H9 (cell line): ENCODE results near the gene MAD1L1. TPM values are rescaled to one million over a fixed set of nuclear protein-coding genes. Genes with fewer than 3 reads are reported as not detected.

Source experiments
- DNase-seq: peaks from one replicate; pipeline ENCODE4 v3.0.0-alpha.2; 2017
- H2AFZ ChIP-seq: one replicate; pipeline ENCODE4 v1.6.1; 2013; ENCODE audit warnings: mild to moderate bottlenecking, low read length, control low read depth, moderate library complexity
- H2AK5ac ChIP-seq: 2 replicates; pipeline ENCODE4 v1.6.1; 2013; ENCODE audit warnings: low read length, control low read depth, mixed read lengths; ENCODE audit not compliant: insufficient read length
- H2BK120ac ChIP-seq: one replicate; pipeline ENCODE4 v1.6.1; 2013; ENCODE audit warnings: low read depth, mild to moderate bottlenecking, low read length, control low read depth, inconsistent platforms; ENCODE audit not compliant: poor library complexity, severe bottlenecking
- H2BK12ac ChIP-seq: 2 replicates; pipeline ENCODE4 v1.6.1; 2013; ENCODE audit warnings: low read length, control low read depth, mixed read lengths, low read depth; ENCODE audit not compliant: insufficient read length
- H2BK15ac ChIP-seq: 2 replicates; pipeline ENCODE4 v1.6.1; 2013; ENCODE audit warnings: low read depth, low read length, control low read depth
- H2BK20ac ChIP-seq: one replicate; pipeline ENCODE4 v1.6.1; 2013; ENCODE audit warnings: low read depth, mild to moderate bottlenecking, low read length, control low read depth, inconsistent platforms; ENCODE audit not compliant: poor library complexity, severe bottlenecking
- H2BK5ac ChIP-seq: 2 replicates; pipeline ENCODE4 v1.6.1; 2013; ENCODE audit warnings: low read length, control low read depth, mixed read lengths; ENCODE audit not compliant: insufficient read length
- H3K14ac ChIP-seq: 2 replicates; pipeline ENCODE4 v1.6.1; 2013; ENCODE audit warnings: low read length, control low read depth; ENCODE audit not compliant: insufficient read depth
- H3K18ac ChIP-seq: 2 replicates; pipeline ENCODE4 v1.6.1; 2013; ENCODE audit warnings: low read depth, mild to moderate bottlenecking, mixed read lengths, low read length, control low read depth; ENCODE audit not compliant: insufficient read length
- H3K23ac ChIP-seq: 2 replicates; pipeline ENCODE4 v1.6.1; 2013; ENCODE audit warnings: low read length, control low read depth, mixed read lengths, low read depth; ENCODE audit not compliant: insufficient read length
- H3K23me2 ChIP-seq: 2 replicates; pipeline ENCODE4 v1.6.1; 2013; ENCODE audit warnings: low read depth, mild to moderate bottlenecking, mixed read lengths, low read length, control low read depth; ENCODE audit not compliant: insufficient read length, poor library complexity, severe bottlenecking
- H3K27ac ChIP-seq: 2 replicates; pipeline ENCODE4 v1.5.1; 2013; ENCODE audit warnings: low read length, control low read depth, mixed read lengths, low read depth; ENCODE audit not compliant: insufficient read length
- H3K27me3 ChIP-seq: 2 replicates; pipeline ENCODE4 v1.6.1; 2013; ENCODE audit warnings: low read length, control low read depth, inconsistent platforms; ENCODE audit not compliant: insufficient read depth
- H3K4ac ChIP-seq: 2 replicates; pipeline ENCODE4 v1.6.1; 2013; ENCODE audit warnings: low read depth, mild to moderate bottlenecking, control low read depth, inconsistent platforms, low read length, moderate library complexity
- H3K4me1 ChIP-seq: 2 replicates; pipeline ENCODE4 v1.6.1; 2013; ENCODE audit warnings: low read length, control low read depth, inconsistent platforms; ENCODE audit not compliant: insufficient read depth
- H3K4me2 ChIP-seq: 2 replicates; pipeline ENCODE4 v1.6.1; 2013; ENCODE audit warnings: low read length, control low read depth, mixed read lengths; ENCODE audit not compliant: insufficient read length, insufficient read depth
- H3K56ac ChIP-seq: 2 replicates; pipeline ENCODE4 v1.6.1; 2013; ENCODE audit warnings: low read depth, mild to moderate bottlenecking, mixed read lengths, low read length, control low read depth; ENCODE audit not compliant: insufficient read length
- H3K79me1 ChIP-seq: 2 replicates; pipeline ENCODE4 v1.6.1; 2013; ENCODE audit warnings: low read depth, mild to moderate bottlenecking, moderate library complexity, low read length, control low read depth, inconsistent platforms; ENCODE audit not compliant: insufficient read depth, poor library complexity, severe bottlenecking
- H3K79me2 ChIP-seq: 2 replicates; pipeline ENCODE4 v1.6.1; 2013; ENCODE audit warnings: low read length, control low read depth, inconsistent platforms; ENCODE audit not compliant: insufficient read depth
- H3K9ac ChIP-seq: 2 replicates; pipeline ENCODE4 v1.6.1; 2013; ENCODE audit warnings: low read length, control low read depth, mixed read lengths; ENCODE audit not compliant: insufficient read length; ENCODE audit errors: extremely low read depth
- H3K9me3 ChIP-seq: one replicate; pipeline ENCODE4 v1.6.1; 2013; ENCODE audit warnings: low read depth, low read length, inconsistent platforms; ENCODE audit not compliant: control insufficient read depth
- H3T11ph ChIP-seq: one replicate; pipeline ENCODE4 v1.6.1; 2013; ENCODE audit warnings: mild to moderate bottlenecking, low read length, control low read depth, inconsistent platforms
- H4K20me1 ChIP-seq: one replicate; pipeline ENCODE4 v1.6.1; 2013; ENCODE audit not compliant: control insufficient read depth, insufficient read length, insufficient read depth
- H4K5ac ChIP-seq: 2 replicates; pipeline ENCODE4 v1.6.1; 2013; ENCODE audit warnings: low read depth, mild to moderate bottlenecking, mixed read lengths, low read length, control low read depth; ENCODE audit not compliant: insufficient read length
- H4K8ac ChIP-seq: replicated peaks from 2 replicates; pipeline ENCODE4 v1.6.1; 2013; ENCODE audit warnings: low read length, control low read depth, mixed read lengths, low read depth; ENCODE audit not compliant: insufficient read length
- H4K91ac ChIP-seq: 2 replicates; pipeline ENCODE4 v1.6.1; 2013; ENCODE audit warnings: low read depth, mild to moderate bottlenecking, moderate library complexity, mixed read lengths, low read length, control low read depth; ENCODE audit not compliant: insufficient read length
- H3K27ac Mint-ChIP-seq, 3 experiments: 2 replicates in 2 of 3; 3 replicates in 1 of 3; pipeline ENCODE4 v1.8.0; 2020 to 2021; ENCODE audit warnings: mixed read lengths in 3 of 3, mild to moderate bottlenecking in 1 of 3, moderate library complexity in 1 of 3
- H3K27me3 Mint-ChIP-seq: 2 replicates; pipeline ENCODE4 v1.8.0; 2021; ENCODE audit warnings: low read depth, mild to moderate bottlenecking, moderate library complexity, mixed read lengths
- H3K36me3 Mint-ChIP-seq, 3 experiments: 2 replicates in 2 of 3; 3 replicates in 1 of 3; pipeline ENCODE4 v1.8.0; 2020 to 2021; ENCODE audit warnings: low read depth in 3 of 3, mixed read lengths in 3 of 3; ENCODE audit not compliant: insufficient read depth in 1 of 3
- H3K4me1 Mint-ChIP-seq, 2 experiments: 2 replicates each; pipeline ENCODE4 v1.8.0; 2020; ENCODE audit warnings: mixed read lengths in 2 of 2
- H3K4me3 Mint-ChIP-seq, 2 experiments: 2 replicates in 1 of 2; 3 replicates in 1 of 2; pipeline ENCODE4 v1.8.0; 2020 to 2021; ENCODE audit warnings: mild to moderate bottlenecking in 2 of 2, mixed read lengths in 2 of 2, moderate library complexity in 1 of 2
- H3K9me3 Mint-ChIP-seq, 2 experiments: 2 replicates in 1 of 2; 3 replicates in 1 of 2; pipeline ENCODE4 v1.8.0; 2020; ENCODE audit warnings: mild to moderate bottlenecking in 2 of 2, mixed read lengths in 2 of 2, moderate library complexity in 1 of 2
- CTCF ChIP-seq: fragments of 200-600 bp; sonication (generic); conservative IDR thresholded peaks from 3 replicates; pipeline ENCODE4 v1.8.0; 2021; ENCODE audit warnings: antibody characterized with exemption, mild to moderate bottlenecking
- WGBS: extraction: QIAGEN DNeasy Blood & Tissue Kit; methylation state at CpG from one replicate; pipeline ENCODE4 v1.1.7; 2013; ENCODE audit warnings: missing lambda C conversion rate, low lambda C conversion rate, mixed read lengths; ENCODE audit not compliant: insufficient read length; ENCODE audit errors: extremely low coverage; 5-methylcytosine and 5-hydroxymethylcytosine counted together
- total RNA-seq: library from RNA; stranded (reverse); gene quantifications from 2 replicates; pipeline ENCODE4 v1.2.1, GENCODE V29; 2021

Gene MAD1L1
- total RNA-seq, 1 experiment from 2014 or later, result 39.0 TPM

GRCh38 chr7:1853431-1853985 is 379.2 kb downstream of the MAD1L1 start:
- H3K23me2 ChIP-seq, result no peaks in the 10 kb centered on the region
- no peak overlapping the region for H2BK12ac ChIP-seq
- no peak overlapping the region for H4K5ac ChIP-seq
- H3K27me3 Mint-ChIP-seq, result no peaks in the 10 kb centered on the region; the same call in 1 of the 2 replicates
- no peak overlapping the region for H4K8ac ChIP-seq
- no peaks in the 10 kb centered on the region for H3K9me3 ChIP-seq
- H3K79me1 ChIP-seq, result no peaks in the 10 kb centered on the region
- peak overlapping the region in 1 of 3 experiments; percentile 92; a peak in 1 of 7 replicates for H3K27ac Mint-ChIP-seq
- 0 out of 7 replicates have a peak, but pooled peaks cover 0 to 4% (median 0%) of the 10 kb centered on the region in 3 experiments for H3K36me3 Mint-ChIP-seq
- H3K4me2 ChIP-seq, result no peak overlapping the region
- H3K27ac ChIP-seq, result no peak overlapping the region
- no peaks in the 10 kb centered on the region for H3K27me3 ChIP-seq
- peak; percentile 28 for DNase-seq
- H3K4me1 Mint-ChIP-seq, result peaks cover 2 to 16% of the 10 kb centered on the region in 2 experiments; a peak in 2 of 4 replicates
- H3K4me1 ChIP-seq, result no peaks in the 10 kb centered on the region
- H3K23ac ChIP-seq, result no peak overlapping the region
- H3K4me3 Mint-ChIP-seq, result no peak overlapping the region
- H3K79me2 ChIP-seq, result no peaks in the 10 kb centered on the region
- no peak for TF ChIP-seq CTCF
- H4K20me1 ChIP-seq, result peaks cover 3% of the 10 kb centered on the region
- no peak overlapping the region for H4K91ac ChIP-seq
- H3K9me3 Mint-ChIP-seq, result no peaks in the 10 kb centered on the region
- H3K56ac ChIP-seq, result no peak overlapping the region
- no CpG with 5 or more reads among the region's 18 CpGs for WGBS
- H2AK5ac ChIP-seq, result no peak overlapping the region
- H3K18ac ChIP-seq, result no peak overlapping the region
- no peak overlapping the region for H2BK5ac ChIP-seq
- H2AFZ ChIP-seq, result no peak overlapping the region
- H3T11ph ChIP-seq, result no peak overlapping the region
- H3K4ac ChIP-seq, result no peak overlapping the region
- H2BK20ac ChIP-seq, result no peak overlapping the region
- no peak overlapping the region for H3K14ac ChIP-seq
- no peak overlapping the region for H2BK15ac ChIP-seq
- no peak overlapping the region for H3K9ac ChIP-seq
- H2BK120ac ChIP-seq, result no peak overlapping the region
